Natural killer cell (primary cell): Measurements from ENCODE around the gene GYS1. TPM values are rescaled to one million over a fixed set of nuclear protein-coding genes. Genes with fewer than 3 reads are reported as not detected.

Experiments used
- ATAC-seq, 3 donors: fragments of 150-1000 bp in 2 of 3; fragments of 200-7000 bp in 1 of 3; cut with Tn5 transposase; 1 replicate in 1 of 3; 2 replicates in 2 of 3; pipeline ENCODE4 v1.10.0; 2021; ENCODE audit warnings: mild to moderate bottlenecking in 2 of 3, moderate library complexity in 2 of 3
- DNase-seq, 2 donors: peaks; one replicate each; pipeline versions ENCODE4 v3.0.0 to v3.0.0-alpha.2; 2013 to 2021; ENCODE audit warnings: mixed read lengths in 1 of 2
- H3K27ac ChIP-seq: one replicate; pipeline ENCODE4 v1.5.1; 2013; ENCODE audit warnings: mild to moderate bottlenecking, low read length
- H3K27me3 ChIP-seq: one replicate; pipeline ENCODE4 v1.6.1; 2013; ENCODE audit warnings: low read length; ENCODE audit not compliant: control insufficient read depth, insufficient read depth
- H3K36me3 ChIP-seq: one replicate; pipeline ENCODE4 v1.6.1; 2013; ENCODE audit warnings: low read length; ENCODE audit not compliant: control insufficient read depth, insufficient read depth
- H3K4me1 ChIP-seq: one replicate; pipeline ENCODE4 v1.6.1; 2013; ENCODE audit warnings: low read length; ENCODE audit not compliant: control insufficient read depth, insufficient read depth
- H3K4me3 ChIP-seq: one replicate; pipeline ENCODE4 v1.5.1; 2013; ENCODE audit warnings: low read length
- H3K9me3 ChIP-seq: one replicate; pipeline ENCODE4 v1.6.1; 2013; ENCODE audit warnings: low read length; ENCODE audit not compliant: control insufficient read depth, insufficient read depth
- H3K27ac Mint-ChIP-seq, 2 donors: one replicate each; pipeline ENCODE4 v1.8.0; 2022; ENCODE audit warnings: mild to moderate bottlenecking in 2 of 2, mixed read lengths in 2 of 2, moderate library complexity in 1 of 2
- H3K27me3 Mint-ChIP-seq, 2 donors: one replicate each; pipeline ENCODE4 v1.8.0; 2022; ENCODE audit warnings: low read depth in 2 of 2, mixed read lengths in 2 of 2
- H3K36me3 Mint-ChIP-seq: one replicate; pipeline ENCODE4 v1.8.0; 2022; ENCODE audit warnings: mixed read lengths
- H3K4me1 Mint-ChIP-seq, 2 donors: one replicate each; pipeline ENCODE4 v1.8.0; 2022; ENCODE audit warnings: mixed read lengths in 2 of 2
- H3K4me3 Mint-ChIP-seq: one replicate; pipeline ENCODE4 v1.8.0; 2022; ENCODE audit warnings: mild to moderate bottlenecking, moderate library complexity, mixed read lengths
- H3K9me3 Mint-ChIP-seq, 2 donors: one replicate each; pipeline ENCODE4 v1.8.0; 2022; ENCODE audit warnings: mixed read lengths in 2 of 2
- CTCF ChIP-seq: fragments of 200-600 bp; IDR thresholded peaks from one replicate; pipeline ENCODE4 v1.8.0; 2022; ENCODE audit warnings: antibody characterized with exemption
- WGBS: methylation state at CpG from one replicate; pipeline ENCODE4 v1.1.7; 2013; ENCODE audit warnings: missing lambda C conversion rate; ENCODE audit not compliant: insufficient coverage; 5-methylcytosine and 5-hydroxymethylcytosine counted together
- intact Hi-C: fragments of 100-400 bp; cut with micrococcal nuclease; formaldehyde crosslinking; loops from one replicate; pipeline ENCODE4 v1.14.2; 2022
- total RNA-seq, 4 donors: library from RNA; stranded (reverse); fragments of 120-200 nt in 1 of 4; gene quantifications; one replicate each; pipeline versions ENCODE4 v1.2.3 to v1.2.4, GENCODE V29; 2013 to 2022

Gene GYS1
- total RNA-seq, 3 donors from 2014 or later (not counting 1 experiment from before 2014, with no cell fraction given): 31.6 to 34.5 (median 34.4) TPM

DNA sequence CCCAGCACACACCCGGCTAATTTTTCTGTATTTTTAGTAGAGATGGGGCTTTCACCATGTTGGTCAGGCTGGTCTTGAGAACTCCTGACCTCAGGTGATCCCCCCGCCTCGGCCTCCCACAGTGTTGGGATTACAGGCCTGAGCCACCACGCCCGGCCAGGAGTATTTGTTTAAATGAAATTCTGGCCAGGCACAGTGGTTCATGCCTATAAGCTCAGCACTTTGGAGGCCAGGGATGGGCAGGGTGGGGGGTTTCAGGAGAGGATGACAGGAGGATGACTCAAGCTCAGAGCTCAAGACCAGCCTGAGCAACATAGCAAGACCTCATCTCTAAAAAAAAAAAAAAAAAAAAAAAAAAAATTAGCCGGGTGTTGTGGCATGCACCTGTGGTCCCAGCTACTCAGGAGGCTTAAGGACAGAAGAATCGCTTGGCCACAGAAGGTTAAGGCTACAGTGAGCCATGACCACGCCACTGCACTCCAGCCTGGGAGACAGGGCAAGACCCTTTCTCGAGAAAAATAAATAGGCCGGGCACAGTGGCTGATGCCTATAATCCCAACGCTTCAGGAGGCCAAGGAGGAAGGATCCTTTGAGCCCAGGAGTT, 67.8 kb downstream of the GYS1 start:
- no peaks in the 10 kb centered on the region for H3K9me3 ChIP-seq
- H3K27me3 ChIP-seq: no peaks in the 10 kb centered on the region
- ATAC-seq (no peak), DNase-seq (no peak)
- H3K27me3 Mint-ChIP-seq: no peaks in the 10 kb centered on the region
- no peak overlapping the region for H3K4me3 ChIP-seq
- H3K9me3 Mint-ChIP-seq: no peaks in the 10 kb centered on the region
- intact Hi-C loops: no loop called here
- no peak for TF ChIP-seq CTCF
- no peak overlapping the region for H3K27ac ChIP-seq
- no peaks in the 10 kb centered on the region for H3K4me1 Mint-ChIP-seq
- H3K4me3 Mint-ChIP-seq: no peak overlapping the region
- no peak overlapping the region for H3K27ac Mint-ChIP-seq
- H3K4me1 ChIP-seq: no peaks in the 10 kb centered on the region
- H3K36me3 Mint-ChIP-seq: no peaks in the 10 kb centered on the region
- WGBS: 93% methylated on average over 11 of the region's 11 CpGs
- peaks cover 11% of the 10 kb centered on the region for H3K36me3 ChIP-seq

- WGBS: 92% methylated on average over 18 of the region's 18 CpGs
- H3K27ac Mint-ChIP-seq: no peak overlapping the region
- no peaks in the 10 kb centered on the region for H3K27me3 Mint-ChIP-seq
- H3K4me1 Mint-ChIP-seq: peaks cover 2 to 4% of the 10 kb centered on the region in 2 donors
- Histone ChIP-seq H3K27ac (no peak overlapping the region), H3K4me1 (no peaks in the 10 kb centered on the region), H3K36me3 (peaks cover 23% of the 10 kb centered on the region), H3K4me3 (no peak overlapping the region), H3K27me3 (no peaks in the 10 kb centered on the region), H3K9me3 (no peaks in the 10 kb centered on the region)
- H3K4me3 Mint-ChIP-seq: no peak overlapping the region
- intact Hi-C loops: no loop called here
- DNase-seq (no peak), ATAC-seq (no peak)
- no peaks in the 10 kb centered on the region for H3K9me3 Mint-ChIP-seq
- H3K36me3 Mint-ChIP-seq: no peaks in the 10 kb centered on the region
- no peak for TF ChIP-seq CTCF
Observed at GRCh38 chr19:48922548-48923490, 70.3 kb downstream of the GYS1 start.

- no peak for TF ChIP-seq CTCF
- no peak overlapping the region for H3K27ac Mint-ChIP-seq
- H3K9me3 ChIP-seq: no peaks in the 10 kb centered on the region
- no peaks in the 10 kb centered on the region for H3K4me1 ChIP-seq
- no peak for ATAC-seq
- H3K27ac ChIP-seq: no peak overlapping the region
- no peak overlapping the region for H3K4me3 Mint-ChIP-seq
- H3K36me3 ChIP-seq: peaks cover 25% of the 10 kb centered on the region
- no peaks in the 10 kb centered on the region for H3K27me3 ChIP-seq
- no peaks in the 10 kb centered on the region for H3K27me3 Mint-ChIP-seq
- no peak overlapping the region for H3K4me3 ChIP-seq
- intact Hi-C loops: no loop called here
- H3K36me3 Mint-ChIP-seq: no peaks in the 10 kb centered on the region
- no peaks in the 10 kb centered on the region for H3K9me3 Mint-ChIP-seq
- H3K4me1 Mint-ChIP-seq: peaks cover 5 to 7% of the 10 kb centered on the region in 2 donors
- 96% methylated on average over 11 of the region's 12 CpGs for WGBS
- no peak for DNase-seq
Observed at GRCh38 chr19:48921721-48922500, 71.2 kb downstream of the GYS1 start.
